ENCODE data around the gene RTRAF.

Gene RTRAF

GRCh38 chr14:52020866-52021717 is 31.7 kb downstream of the RTRAF start:
- DNase-seq (ENCODE audit: low spot score) = no peak

DNA sequence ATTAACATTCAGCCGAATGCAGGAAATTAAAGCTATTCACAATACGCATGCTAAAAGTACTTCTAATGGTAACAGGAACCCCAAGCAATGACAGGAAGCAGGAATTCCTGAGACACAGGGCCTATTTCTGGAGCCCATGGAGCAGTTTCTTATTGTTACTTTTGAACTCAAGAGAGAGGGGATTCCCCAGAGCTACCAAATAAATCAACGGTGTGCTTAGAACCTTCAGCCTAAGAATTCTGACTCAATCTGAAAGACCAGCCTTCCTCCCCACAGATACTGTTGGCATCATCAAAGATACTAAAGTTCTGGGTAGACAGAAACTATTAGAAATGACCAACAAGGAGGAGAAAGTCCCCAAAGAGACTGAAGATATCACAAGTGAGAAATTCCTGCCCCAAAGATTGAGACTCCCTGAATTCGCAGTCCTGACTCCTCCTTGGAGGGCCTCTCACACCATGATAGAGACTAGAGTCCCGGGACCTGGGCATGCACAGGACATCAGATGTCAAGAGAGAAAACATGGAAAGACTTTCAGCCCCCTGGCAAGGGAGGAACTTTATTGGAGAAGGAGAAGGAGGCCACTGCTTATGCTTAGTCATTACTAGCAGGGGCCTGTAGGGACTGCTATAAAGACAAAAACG is 32.7 kb downstream of the RTRAF start:
- DNase-seq (ENCODE audit: low spot score) = no peak

DNA sequence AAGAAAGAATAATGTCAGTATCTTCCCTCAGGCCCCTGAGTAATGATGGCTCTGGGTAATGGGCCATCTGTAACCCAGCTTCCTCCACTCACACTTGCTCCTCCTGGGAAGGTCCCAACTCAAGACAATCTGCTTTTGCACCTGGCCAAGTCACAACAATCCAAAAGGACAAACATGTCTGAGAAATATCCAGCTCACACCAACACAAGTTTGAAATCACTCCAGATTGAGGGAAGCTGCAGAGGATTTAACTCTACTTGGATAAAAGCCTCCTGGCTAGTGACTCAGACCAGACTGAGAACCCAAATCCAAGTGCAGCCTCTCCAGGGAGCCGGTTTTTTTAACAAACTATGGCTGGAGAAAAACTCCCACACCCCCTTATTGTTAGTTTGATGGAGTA is 34.2 kb downstream of the RTRAF start:
- DNase-seq (ENCODE audit: low spot score) = no peak

- no peak for DNase-seq (ENCODE audit: low spot score)
Observed at GRCh38 chr14:52025310-52025709, 36.0 kb downstream of the RTRAF start.

DNA sequence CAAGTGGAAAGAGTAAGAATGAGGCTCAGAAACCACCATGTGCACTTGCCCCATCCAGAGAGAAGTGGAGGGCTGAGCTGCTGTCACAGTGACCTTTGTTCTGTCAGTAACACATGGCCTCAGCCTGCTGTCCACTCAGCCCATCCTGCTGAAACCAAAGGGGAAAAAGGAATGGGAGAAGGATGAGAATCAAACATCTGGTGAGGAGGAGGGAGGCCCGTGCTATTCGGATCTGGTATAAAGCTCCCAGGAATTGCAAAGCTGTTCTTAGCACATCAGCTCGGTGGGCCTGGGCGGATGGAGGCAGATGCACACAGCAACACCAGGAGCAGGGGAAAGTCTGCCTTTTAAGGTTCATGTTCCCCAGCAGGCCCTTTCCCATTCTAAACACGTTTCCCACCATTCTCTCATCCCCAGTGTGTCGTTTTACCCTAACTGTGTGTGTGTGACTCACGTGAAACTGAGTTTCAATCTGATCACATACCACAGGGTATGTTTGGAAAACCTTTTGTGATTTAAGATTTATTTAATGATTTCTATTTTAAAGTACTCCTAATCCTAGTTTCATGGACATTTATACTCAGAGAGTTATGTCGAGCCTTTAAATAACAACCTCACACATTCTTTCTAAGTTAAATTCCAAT is 36.8 kb downstream of the RTRAF start:
- no peak for DNase-seq (ENCODE audit: low spot score)

GRCh38 chr14:52026901-52027300 is 37.6 kb downstream of the RTRAF start:
- DNase-seq (ENCODE audit: low spot score) = no peak

DNA sequence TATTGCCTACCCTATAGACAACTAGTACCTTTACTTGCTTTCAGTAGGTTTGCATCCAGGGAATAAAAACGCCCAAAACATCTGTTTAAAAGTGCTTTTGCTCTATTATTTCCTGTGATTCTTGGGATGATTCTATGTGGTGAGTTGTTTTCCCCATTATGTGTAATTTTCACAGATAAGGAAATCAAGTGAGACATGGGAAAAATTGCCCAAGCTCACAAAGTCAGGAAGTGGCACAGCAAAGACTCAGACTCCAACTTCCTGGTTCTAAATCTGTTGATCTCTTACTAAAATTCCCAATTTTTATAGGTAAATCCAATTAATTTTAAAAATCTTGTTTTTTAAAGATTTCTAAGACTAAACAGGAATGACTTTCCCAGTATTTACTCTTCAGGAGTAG is 40.5 kb downstream of the RTRAF start:
- DNase-seq (ENCODE audit: low spot score) = no peak

DNA sequence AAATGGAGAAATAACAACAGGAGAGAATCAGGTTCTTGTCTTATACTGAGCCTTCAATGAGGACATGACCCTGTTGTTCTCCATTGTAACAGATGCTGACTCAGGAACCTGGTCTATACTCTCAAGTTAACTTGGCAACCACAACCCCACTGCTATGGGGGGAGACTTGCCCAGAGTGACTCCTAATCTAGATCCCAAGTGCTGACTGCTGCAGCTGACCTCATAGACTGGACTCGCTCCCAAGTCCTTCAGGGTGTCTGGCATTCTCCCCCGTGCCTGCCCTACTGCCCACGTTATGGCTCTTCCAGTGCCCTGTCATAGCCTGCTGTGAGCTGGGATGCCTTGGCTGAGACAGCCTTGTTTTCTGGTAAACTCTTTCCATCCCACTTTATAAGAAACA is 42.4 kb downstream of the RTRAF start:
- DNase-seq (ENCODE audit: low spot score) = no peak

- DNase-seq (ENCODE audit: low spot score) = no peak
Observed at GRCh38 chr14:52032204-52032801, 43.0 kb downstream of the RTRAF start.

- DNase-seq (ENCODE audit: low spot score) = no peak
Observed at GRCh38 chr14:52033101-52033642, 43.8 kb downstream of the RTRAF start.

- no peak for DNase-seq (ENCODE audit: low spot score)
Observed at GRCh38 chr14:52039124-52039815, 49.9 kb downstream of the RTRAF start.

DNA sequence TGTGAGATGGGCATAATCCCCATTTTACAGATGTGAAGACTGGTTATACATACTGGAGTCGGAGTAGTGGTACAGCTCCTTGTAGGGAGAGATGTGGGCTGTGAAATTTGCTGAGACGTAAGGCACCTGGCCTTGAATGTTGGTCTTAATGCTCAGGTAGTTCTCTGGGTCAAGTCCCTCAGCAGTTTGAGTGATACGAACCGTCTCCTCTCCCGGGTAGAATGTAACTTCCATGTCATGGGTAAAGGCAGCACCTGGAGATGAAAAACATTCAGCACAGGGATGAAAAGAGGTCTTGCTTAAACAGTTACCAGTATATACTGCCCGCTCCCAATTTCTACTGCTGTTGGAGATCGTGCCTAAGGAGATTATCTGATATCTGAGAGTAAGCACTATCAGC is 51.3 kb downstream of the RTRAF start:
- no peak for DNase-seq (ENCODE audit: low spot score)

GRCh38 chr14:52042371-52043289 is 53.3 kb downstream of the RTRAF start:
- DNase-seq (ENCODE audit: low spot score) = no peak

GRCh38 chr14:52043690-52044089 is 54.3 kb downstream of the RTRAF start:
- peak; percentile 71 for DNase-seq (ENCODE audit: low spot score)

- DNase-seq (ENCODE audit: low spot score) = no peak
Observed at GRCh38 chr14:52044791-52045522, 55.6 kb downstream of the RTRAF start.

GRCh38 chr14:52046376-52046917 is 57.1 kb downstream of the RTRAF start:
- no peak for DNase-seq (ENCODE audit: low spot score)

GRCh38 chr14:52048116-52048515 is 58.8 kb downstream of the RTRAF start:
- no peak for DNase-seq (ENCODE audit: low spot score)

DNA sequence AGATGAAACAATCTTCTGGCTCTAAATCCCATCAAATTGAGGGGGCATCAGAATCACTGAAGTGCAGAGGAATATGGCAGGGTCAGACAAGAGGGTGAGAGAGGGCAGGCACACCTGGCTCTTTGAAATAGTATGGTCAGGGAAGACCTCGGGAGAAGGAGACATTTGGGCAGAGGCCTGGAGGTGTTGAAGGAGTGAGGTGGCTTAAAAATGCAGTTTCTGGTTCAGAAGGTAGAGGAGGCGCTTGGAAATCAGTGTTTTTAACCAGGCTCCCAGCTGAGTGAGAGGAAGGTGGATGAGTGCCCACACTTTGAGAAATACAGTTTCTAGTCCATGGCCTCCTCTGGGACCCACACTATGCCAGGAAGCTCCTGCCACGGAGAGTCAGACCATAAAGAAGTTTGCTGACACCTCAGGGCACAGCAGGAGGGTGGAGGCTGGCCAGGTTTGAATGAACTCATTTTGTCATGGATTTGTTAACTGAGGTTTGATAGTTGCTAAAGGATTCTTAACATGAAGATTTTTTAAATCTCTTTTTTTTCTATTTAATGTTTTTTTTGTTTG is 59.4 kb downstream of the RTRAF start:
- no peak for DNase-seq (ENCODE audit: low spot score)

- DNase-seq (ENCODE audit: low spot score) = no peak
Observed at GRCh38 chr14:52049271-52049670, 59.9 kb downstream of the RTRAF start.
